HepG2 (cell line): ENCODE results near the gene LRRC63.

Experiments used
- CEBPB ChIP-seq: IDR thresholded peaks from 2 replicates; pipeline ENCODE4 v1.6.1; 2011; ENCODE audit warnings: low read depth, low read length, improper control_type of control experiment, borderline replicate concordance
- CREB1 ChIP-seq, 2 experiments: fragments of 450-650 bp in 1 of 2; IDR thresholded peaks; 2 replicates each; pipeline ENCODE4 v1.6.1; 2016 to 2017; ENCODE audit warnings: control low read depth in 1 of 2, mild to moderate bottlenecking in 1 of 2, missing compliant biosample characterization in 1 of 2, missing genetic modification characterization in 1 of 2
- CTCF ChIP-seq: sonication (generic); formaldehyde crosslinking; IDR thresholded peaks from 2 replicates; pipeline ENCODE4 v1.5.0; 2020; ENCODE audit warnings: mild to moderate bottlenecking, missing genetic modification reagents, moderate library complexity
- FOXP1 ChIP-seq, 2 experiments: fragments of 450-650 bp in 1 of 2; IDR thresholded peaks; 2 replicates each; pipeline ENCODE4 v1.6.1; 2017 to 2018; ENCODE audit warnings: antibody characterized with exemption in 1 of 2
- MAFF ChIP-seq: IDR thresholded peaks from 2 replicates; pipeline ENCODE4 v1.6.1; 2011; ENCODE audit warnings: low read depth, low read length, improper control_type of control experiment
- NFE2 ChIP-seq: sonication (generic); formaldehyde crosslinking; IDR thresholded peaks from 2 replicates; pipeline ENCODE4 v1.4.0; 2020; ENCODE audit warnings: missing genetic modification reagents
- NR2F2 ChIP-seq: IDR thresholded peaks from 2 replicates; pipeline ENCODE4 v1.6.1; 2012; ENCODE audit warnings: low read depth, inconsistent platforms, borderline replicate concordance
- PHF8 ChIP-seq: sonication (generic); formaldehyde crosslinking; IDR thresholded peaks from 2 replicates; pipeline ENCODE4 v1.5.0; 2020; ENCODE audit warnings: missing genetic modification reagents
- PRDM15 ChIP-seq: sonication (generic); formaldehyde crosslinking; IDR thresholded peaks from 2 replicates; pipeline ENCODE4 v1.4.0; 2020; ENCODE audit warnings: missing genetic modification reagents
- RFX5 ChIP-seq: IDR thresholded peaks from 2 replicates; pipeline ENCODE4 v1.6.1; 2011; ENCODE audit warnings: low read depth, low read length, improper control_type of control experiment
- SMC3 ChIP-seq: IDR thresholded peaks from 2 replicates; pipeline ENCODE4 v1.6.1; 2011; ENCODE audit warnings: low read length, improper control_type of control experiment
- SRF ChIP-seq: IDR thresholded peaks from 2 replicates; pipeline ENCODE4 v1.6.1; 2011; ENCODE audit warnings: mild to moderate bottlenecking, low read depth, low read length, moderate library complexity

GRCh38 chr13:46303742-46304385 lies 92.1 kb downstream of the LRRC63 start:
- TF ChIP-seq NFE2 (CRISPR knock-in tag) (no peak), CTCF (CRISPR knock-in tag) (no peak), CEBPB (no peak), NR2F2 (no peak), SMC3 (no peak), CREB1 (IDR thresholded peaks at IDR 0.05) (no peak), CREB1 (CRISPR knock-in tag; IDR thresholded peaks at IDR 0.05) (no peak), PHF8 (CRISPR knock-in tag) (no peak), MAFF (no peak), RFX5 (no peak), FOXP1 (IDR thresholded peaks at IDR 0.05) (no peak), FOXP1 (CRISPR knock-in tag; IDR thresholded peaks at IDR 0.05) (no peak), PRDM15 (CRISPR knock-in tag) (no peak), SRF (no peak)
